ENCODE results near the gene RRP1B. TPM values are rescaled to one million over a fixed set of nuclear protein-coding genes. Genes with fewer than 3 reads are reported as not detected.

The RRP1B gene
- total and polyA plus RNA-seq, 9 of the 15 experiments (the other 6 are each of a cell fraction or from before 2014, with no cell fraction given) = 6.8 to 66.6 (median 41.9) TPM

DNA sequence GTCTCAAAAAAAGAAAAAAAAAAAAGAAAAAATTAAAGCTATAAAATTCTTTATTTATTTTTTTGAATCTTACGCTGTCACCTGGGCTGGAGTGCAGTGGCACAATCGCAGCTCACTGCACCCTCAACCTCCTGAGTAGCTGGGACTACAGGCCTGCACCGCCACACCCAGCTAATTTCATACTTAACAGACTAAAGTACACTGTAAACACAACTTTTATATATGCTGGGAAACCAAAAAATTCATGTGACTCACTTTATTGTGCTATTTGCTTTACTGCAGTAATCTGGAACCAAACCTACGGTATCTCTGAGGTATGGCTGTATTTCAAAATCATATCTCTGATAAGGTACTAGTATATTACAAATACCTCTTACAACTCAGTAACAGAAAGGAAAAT is 40.4 kb upstream of the RRP1B start:
- Histone ChIP-seq H3K79me2 (ENCODE audit: control insufficient read depth, insufficient read depth, low read length) (no peaks in the 10 kb centered on the region), H3K27ac (ENCODE audit: extremely low read depth, low read depth, low read length) (no peak overlapping the region), H3K4me1 (replicated peaks in 1 of 2; ENCODE audit: control insufficient read depth in 2 of 2, insufficient read depth in 2 of 2, low read length in 2 of 2) (no peaks in the 10 kb centered on the region; a peak in 1 of 5 replicates), H3K9me3 (replicated peaks; ENCODE audit: control insufficient read depth, insufficient read depth, low read depth, low read length) (no peaks in the 10 kb centered on the region), H4K20me1 (replicated peaks; ENCODE audit: control insufficient read depth, insufficient read depth, low read length) (no peaks in the 10 kb centered on the region), H3K4me2 (ENCODE audit: insufficient read depth, low read length) (no peak overlapping the region), H3K27me3 (ENCODE audit: control insufficient read depth in 2 of 2, insufficient read depth in 2 of 2, low read length in 2 of 2) (peaks cover 11 to 12% of the 10 kb centered on the region in 2 experiments; a peak in 3 of 5 replicates), H3K4me3 (no peak overlapping the region), H3K9ac (ENCODE audit: insufficient read depth in 1 of 2, low read depth in 2 of 2, low read length in 2 of 2) (no peak overlapping the region), H2AFZ (ENCODE audit: low read depth, low read length) (no peak overlapping the region), H3K36me3 (ENCODE audit: control insufficient read depth, insufficient read depth, low read length) (no peaks in the 10 kb centered on the region), H3K9me1 (ENCODE audit: control insufficient read depth, insufficient read depth, low read length) (no peaks in the 10 kb centered on the region)
- POLR2A ChIA-PET = interaction anchor here (0.6 kb wide), 1 partner anchor 66 kb away, joined by 5 read pairs; no protein-coding TSS in a partner anchor
- CTCF ChIA-PET (ENCODE audit: low intra/inter-chr PET ratio) = no interaction called here
- no TSS peak for BruUV-seq (replicated peaks)
- ATAC-seq = no peak
- intact Hi-C loops (cut with micrococcal nuclease) = no loop called here
- in situ Hi-C loops (cut with MboI) = loop anchor here (25.0 kb wide), 1 partner anchor 107 kb away; no protein-coding TSS in a partner anchor
- no peak for DNase-seq (ENCODE audit: extremely low read depth in 1 of 4, low spot score in 3 of 4)
- FAIRE-seq = no peak
- TF ChIP-seq KDM5B (IDR thresholded peaks at IDR 0.05; ENCODE audit: insufficient replicate concordance, low read depth, low read length) = no peak
- TF ChIP-seq ZNF140 (CRISPR knock-in tag; IDR thresholded peaks at IDR 0.05) = no peak
- TF ChIP-seq JUN (IDR thresholded peaks at IDR 0.05; ENCODE audit: borderline replicate concordance, low read depth, low read length) = no peak
- TF ChIP-seq JUN (CRISPR knock-in tag; IDR thresholded peaks at IDR 0.05; ENCODE audit: borderline replicate concordance) = no peak
- TF ChIP-seq POLR2AphosphoS5 (IDR thresholded peaks at IDR 0.05; ENCODE audit: control insufficient read depth, insufficient read depth, low read depth, low read length) = no peak
- WGBS (ENCODE audit: insufficient coverage, low coverage, missing lambda C conversion rate) = 3% methylated on average over 4 of the region's 4 CpGs

- Histone ChIP-seq H3K9me1 (ENCODE audit: control insufficient read depth, insufficient read depth, low read length) (no peaks in the 10 kb centered on the region), H3K4me1 (replicated peaks in 1 of 2; ENCODE audit: control insufficient read depth in 2 of 2, insufficient read depth in 2 of 2, low read length in 2 of 2) (no peaks in the 10 kb centered on the region; a peak in 1 of 5 replicates), H3K36me3 (ENCODE audit: control insufficient read depth, insufficient read depth, low read length) (no peaks in the 10 kb centered on the region), H3K4me3 (no peak overlapping the region), H3K9ac (ENCODE audit: insufficient read depth in 1 of 2, low read depth in 2 of 2, low read length in 2 of 2) (no peak overlapping the region), H3K27ac (ENCODE audit: extremely low read depth, low read depth, low read length) (no peak overlapping the region), H3K4me2 (ENCODE audit: insufficient read depth, low read length) (no peak overlapping the region), H3K9me3 (replicated peaks; ENCODE audit: control insufficient read depth, insufficient read depth, low read depth, low read length) (no peaks in the 10 kb centered on the region), H2AFZ (ENCODE audit: low read depth, low read length) (no peak overlapping the region), H3K27me3 (ENCODE audit: control insufficient read depth in 2 of 2, insufficient read depth in 2 of 2, low read length in 2 of 2) (peaks cover 12 to 14% of the 10 kb centered on the region in 2 experiments; a peak in 3 of 5 replicates), H3K79me2 (ENCODE audit: control insufficient read depth, insufficient read depth, low read length) (no peaks in the 10 kb centered on the region), H4K20me1 (replicated peaks; ENCODE audit: control insufficient read depth, insufficient read depth, low read length) (no peaks in the 10 kb centered on the region)
- no peak for DNase-seq (ENCODE audit: extremely low read depth in 1 of 4, low spot score in 3 of 4)
- no peak for FAIRE-seq
- BruUV-seq (replicated peaks) = no TSS peak
- in situ Hi-C loops (cut with MboI) = loop anchor here (25.0 kb wide), 1 partner anchor 107 kb away; no protein-coding TSS in a partner anchor
- CTCF ChIA-PET (ENCODE audit: low intra/inter-chr PET ratio) = no interaction called here
- 3% methylated on average over 4 of the region's 4 CpGs for WGBS (ENCODE audit: insufficient coverage, low coverage, missing lambda C conversion rate)
- no peak for ATAC-seq
- intact Hi-C loops (cut with micrococcal nuclease) = no loop called here
- POLR2A ChIA-PET = no interaction called here
- TF ChIP-seq ZNF121 (CRISPR knock-in tag; conservative IDR thresholded peaks at IDR 0.05) = no peak
- no peak for TF ChIP-seq NFXL1 (CRISPR knock-in tag; IDR thresholded peaks at IDR 0.05)
- TF ChIP-seq ESRRA (IDR thresholded peaks at IDR 0.05; ENCODE audit: borderline replicate concordance, low read depth) = no peak
- no peak for TF ChIP-seq MTA1 (IDR thresholded peaks at IDR 0.05; ENCODE audit: borderline replicate concordance)
- TF ChIP-seq, protein P1, sequence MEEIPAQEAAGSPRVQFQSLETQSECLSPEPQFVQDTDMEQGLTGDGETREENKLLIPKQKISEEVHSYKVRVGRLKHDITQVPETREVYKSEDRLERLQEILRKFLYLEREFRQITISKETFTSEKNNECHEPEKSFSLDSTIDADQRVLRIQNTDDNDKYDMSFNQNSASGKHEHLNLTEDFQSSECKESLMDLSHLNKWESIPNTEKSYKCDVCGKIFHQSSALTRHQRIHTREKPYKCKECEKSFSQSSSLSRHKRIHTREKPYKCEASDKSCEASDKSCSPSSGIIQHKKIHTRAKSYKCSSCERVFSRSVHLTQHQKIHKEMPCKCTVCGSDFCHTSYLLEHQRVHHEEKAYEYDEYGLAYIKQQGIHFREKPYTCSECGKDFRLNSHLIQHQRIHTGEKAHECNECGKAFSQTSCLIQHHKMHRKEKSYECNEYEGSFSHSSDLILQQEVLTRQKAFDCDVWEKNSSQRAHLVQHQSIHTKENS (CRISPR knock-in tag; IDR thresholded peaks at IDR 0.05) = no peak
- TF ChIP-seq SNAPC5 (CRISPR knock-in tag; IDR thresholded peaks at IDR 0.05) = no peak
- TF ChIP-seq ZNF436 (CRISPR knock-in tag; IDR thresholded peaks at IDR 0.05) = no peak
- TF ChIP-seq ZNF764 (CRISPR knock-in tag; IDR thresholded peaks at IDR 0.05; ENCODE audit: low read depth) = no peak
- TF ChIP-seq SREBF2 (CRISPR knock-in tag; IDR thresholded peaks at IDR 0.05) = no peak
- no peak for TF ChIP-seq NCOA4 (IDR thresholded peaks at IDR 0.05; ENCODE audit: partially characterized antibody)
- no peak for TF ChIP-seq C11orf30 (IDR thresholded peaks at IDR 0.05; ENCODE audit: low read depth)
- TF ChIP-seq ZNF780A (CRISPR knock-in tag; IDR thresholded peaks at IDR 0.05) = no peak
Measured at GRCh38 chr21:43619344-43619743, 40.0 kb upstream of the RRP1B start.

Measured in K562 (cell line).